GM18867 (cell line): ENCODE measurements around the gene SYCE3.
"Not testable (repeated sequence)": the region's sequence is repeated elsewhere in the genome, so short reads cannot be mapped to it uniquely, and the experiment has no call there.

Experiments
- ATAC-seq: cut with Tn5 transposase; IDR thresholded peaks from one replicate; pipeline ENCODE4 v1.9.1; 2021; ENCODE audit warnings: mild to moderate bottlenecking, moderate library complexity; ENCODE audit not compliant: unreplicated experiment

The SYCE3 gene

GRCh38 chr22:50562523-50563412, at the start of gene SYCE3:
SYCE3 (minus strand) TSS chr22:50562919; CDS start chr22:50556405, 6,514 bp downstream.
- peak; percentile 90 for ATAC-seq

GRCh38 chr22:50612168-50612527, 49.4 kb upstream of the SYCE3 start:
- no peak for ATAC-seq

GRCh38 chr22:50611341-50612060, 48.8 kb upstream of the SYCE3 start:
- no peak for ATAC-seq

- no peak for ATAC-seq
These were observed 47.9 kb upstream of the SYCE3 start for GRCh38 chr22:50610581-50610980.

GRCh38 chr22:50610041-50610451, 47.3 kb upstream of the SYCE3 start:
- no peak for ATAC-seq

GRCh38 chr22:50609599-50609998, 46.9 kb upstream of the SYCE3 start:
- ATAC-seq = no peak

- no peak for ATAC-seq
These were observed 46.3 kb upstream of the SYCE3 start for GRCh38 chr22:50608996-50609395.

GRCh38 chr22:50608058-50608840, 45.5 kb upstream of the SYCE3 start:
- not testable (repeated sequence) for ATAC-seq

GRCh38 chr22:50607659-50608020, 44.9 kb upstream of the SYCE3 start:
- no peak for ATAC-seq

- ATAC-seq = no peak
These were observed 44.4 kb upstream of the SYCE3 start for GRCh38 chr22:50606946-50607658.

- no peak for ATAC-seq
These were observed 43.6 kb upstream of the SYCE3 start for GRCh38 chr22:50606165-50606945.

- no peak for ATAC-seq
These were observed 42.9 kb upstream of the SYCE3 start for GRCh38 chr22:50605613-50606074.

- ATAC-seq = no peak
These were observed 42.4 kb upstream of the SYCE3 start for GRCh38 chr22:50605002-50605612.

- no peak for ATAC-seq
These were observed 41.7 kb upstream of the SYCE3 start for GRCh38 chr22:50604256-50605001.

GRCh38 chr22:50603511-50604255, 41.0 kb upstream of the SYCE3 start:
- no peak for ATAC-seq

GRCh38 chr22:50602338-50602700, 39.6 kb upstream of the SYCE3 start:
- ATAC-seq = no peak

GRCh38 chr22:50601669-50602337, 39.1 kb upstream of the SYCE3 start:
- ATAC-seq = no peak
